Endothelial cell of umbilical vein (primary cell): ENCODE data around the gene ETV6. TPM values are rescaled to one million over a fixed set of nuclear protein-coding genes. Genes with fewer than 3 reads are reported as not detected.

ENCODE experiments used
- BruUV-seq: library from RNA; stranded (reverse); fragments of 400-500 nt; replicated peaks from 2 replicates; lab custom pipeline; 2021; lab: Mats Ljungman, UMichigan
- CTCF ChIA-PET: fragments of 300-600, 350-600 bp; sonication (Branson Sonifier 250); formaldehyde crosslinking; loops from one replicate; lab custom pipeline; 2021; ENCODE audit warnings: antibody characterized with exemption, inconsistent platforms; lab: Charles Lee
- POLR2A ChIA-PET: fragments of 300-600, 350-600 bp; sonication (Branson Sonifier 250); formaldehyde crosslinking; loops from one replicate; lab custom pipeline; 2021; ENCODE audit warnings: antibody characterized with exemption, inconsistent platforms; lab: Charles Lee
- DNase-seq: peaks from one replicate; pipeline ENCODE4 v3.0.0-alpha.2; 2011; ENCODE audit warnings: low read depth, low spot score
- FAIRE-seq: peaks from 2 replicates; lab custom pipeline; 2011; peaks lifted over from hg19 to GRCh38; lab: Jason Lieb, UNC
- H2AFZ ChIP-seq: 2 replicates; pipeline ENCODE4 v1.6.0; 2012; ENCODE audit warnings: low read depth, low read length, control low read depth, inconsistent platforms
- H3K27ac ChIP-seq: 2 replicates; pipeline ENCODE4 v1.5.1; 2011; ENCODE audit warnings: low read depth, mild to moderate bottlenecking, control low read depth, low read length, moderate library complexity; ENCODE audit not compliant: insufficient read depth
- H3K27me3 ChIP-seq, 2 experiments: 2 replicates each; pipeline versions ENCODE4 v1.6.0 to v1.6.1; 2011; ENCODE audit warnings: low read length in 2 of 2, mixed read lengths in 1 of 2; ENCODE audit not compliant: control insufficient read depth in 2 of 2, insufficient read depth in 2 of 2
- H3K36me3 ChIP-seq, 2 experiments: 2 replicates in 1 of 2; 3 replicates in 1 of 2; pipeline ENCODE4 v1.5.1; 2011; ENCODE audit warnings: low read length in 2 of 2, mild to moderate bottlenecking in 1 of 2, moderate library complexity in 1 of 2; ENCODE audit not compliant: control insufficient read depth in 2 of 2, insufficient read depth in 2 of 2; ENCODE audit errors: extremely low read depth in 1 of 2
- H3K4me1 ChIP-seq: 3 replicates; pipeline ENCODE4 v1.5.1; 2011; ENCODE audit warnings: mild to moderate bottlenecking, low read length; ENCODE audit not compliant: control insufficient read depth, insufficient read depth; ENCODE audit errors: extremely low read depth
- H3K4me2 ChIP-seq: 2 replicates; pipeline ENCODE4 v1.6.1; 2011; ENCODE audit warnings: low read length, control low read depth, mixed read lengths; ENCODE audit not compliant: insufficient read depth
- H3K4me3 ChIP-seq, 3 experiments: fragments of 200-600 bp in 1 of 3; sonication (generic), shearing (Covaris generic) in 1 of 3; replicated peaks in 1 of 3; 2 replicates each; pipeline ENCODE4 v1.5.1; 2011 to 2016; ENCODE audit warnings: control low read depth in 3 of 3, low read length in 3 of 3, mild to moderate bottlenecking in 2 of 3, inconsistent platforms in 1 of 3, low read depth in 1 of 3, moderate library complexity in 1 of 3; ENCODE audit not compliant: insufficient read depth in 1 of 3
- H3K79me2 ChIP-seq: 2 replicates; pipeline ENCODE4 v1.6.0; 2012; ENCODE audit warnings: low read length, inconsistent platforms; ENCODE audit not compliant: control insufficient read depth, insufficient read depth
- H3K9ac ChIP-seq: replicated peaks from 2 replicates; pipeline ENCODE3; 2011; ENCODE audit warnings: low read length, control low read depth; ENCODE audit not compliant: insufficient read depth; ENCODE audit errors: extremely low read depth
- H3K9me1 ChIP-seq: replicated peaks from 3 replicates; pipeline ENCODE4 v1.6.0; 2011; ENCODE audit warnings: mild to moderate bottlenecking, low read length; ENCODE audit not compliant: control insufficient read depth, insufficient read depth; ENCODE audit errors: extremely low read depth
- H3K9me3 ChIP-seq: replicated peaks from 2 replicates; pipeline ENCODE4 v1.5.1; 2012; ENCODE audit warnings: low read length, inconsistent platforms; ENCODE audit not compliant: control insufficient read depth, insufficient read depth
- H4K20me1 ChIP-seq: replicated peaks from 2 replicates; pipeline ENCODE3; 2011; ENCODE audit warnings: mild to moderate bottlenecking, low read length; ENCODE audit not compliant: control insufficient read depth, insufficient read depth; ENCODE audit errors: extremely low read depth
- CTCF ChIP-seq, 2 donors: IDR thresholded peaks; 1 replicate in 1 of 2; 2 replicates in 1 of 2; pipeline ENCODE4 v1.5.1; 2011; ENCODE audit warnings: low read length in 2 of 2, mild to moderate bottlenecking in 2 of 2, moderate library complexity in 2 of 2, control low read depth in 1 of 2, inconsistent platforms in 1 of 2, low read depth in 1 of 2; ENCODE audit not compliant: insufficient read depth in 1 of 2; ENCODE audit errors: extremely low read depth in 1 of 2
- EZH2 ChIP-seq: IDR thresholded peaks from 2 replicates; pipeline ENCODE4 v1.6.1; 2012; ENCODE audit warnings: borderline replicate concordance, low read depth, mild to moderate bottlenecking, moderate library complexity, low read length, inconsistent platforms; ENCODE audit not compliant: severe bottlenecking
- FOS ChIP-seq: IDR thresholded peaks from 2 replicates; pipeline ENCODE4 v1.6.1; 2011; ENCODE audit warnings: mild to moderate bottlenecking, low read length, moderate library complexity, borderline replicate concordance; ENCODE audit not compliant: insufficient read depth
- GATA2 ChIP-seq: IDR thresholded peaks from 2 replicates; pipeline ENCODE4 v1.7.0; 2011; ENCODE audit warnings: low read depth, mild to moderate bottlenecking, moderate library complexity, mixed read lengths, low read length; ENCODE audit not compliant: insufficient read length, insufficient read depth
- JUN ChIP-seq: IDR thresholded peaks from 2 replicates; pipeline ENCODE4 v1.6.1; 2011; ENCODE audit warnings: borderline replicate concordance, low read depth; ENCODE audit not compliant: insufficient read length, insufficient read depth
- MAX ChIP-seq: IDR thresholded peaks from 2 replicates; pipeline ENCODE4 v1.6.1; 2011; ENCODE audit not compliant: insufficient read depth, insufficient read length
- MYC ChIP-seq: IDR thresholded peaks from one replicate; pipeline ENCODE4 v1.6.1; 2011; ENCODE audit warnings: mild to moderate bottlenecking, low read depth, low read length
- POLR2A ChIP-seq: IDR thresholded peaks from 2 replicates; pipeline ENCODE4 v1.6.1; 2012; ENCODE audit warnings: low read depth, mild to moderate bottlenecking, control low read depth, low read length
- POLR2AphosphoS5 ChIP-seq: IDR thresholded peaks from 2 replicates; pipeline ENCODE4 v1.6.1; 2012; ENCODE audit warnings: low read depth, mild to moderate bottlenecking, control low read depth, low read length, moderate library complexity; ENCODE audit not compliant: insufficient read depth
- dilution Hi-C: fragments of 300-500 bp; cut with MboI; formaldehyde crosslinking; loops from one replicate; pipeline ENCODE4 v1.15.0; 2019; ENCODE audit warnings: low sequenced_read_pairs; ENCODE audit not compliant: extremely low pct_ligation_motif_present
- intact Hi-C: fragments of 100-400 bp; cut with micrococcal nuclease; formaldehyde crosslinking; loops from one replicate; pipeline ENCODE4 v1.10.0; 2022
- polyA plus RNA-seq, 4 experiments: library from polyadenylated mRNA; depleted of rRNA in 3 of 4; stranded (reverse) in 3 of 4; unstranded in 1 of 4; fragments of >200 nt; gene quantifications; 2 replicates each; pipeline versions ENCODE4 v1.2.1 to v1.2.3, GENCODE V29; 2011 to 2012; ENCODE audit warnings: missing spikeins in 1 of 4
- total RNA-seq: library from RNA; stranded (reverse); gene quantifications from 2 replicates; pipeline ENCODE4 v1.2.3, GENCODE V29; 2021

The ETV6 gene
- total and polyA plus RNA-seq, 2 donors (not counting 3 experiments of a cell fraction or from before 2014, with no cell fraction given): 15.9 to 57.1 TPM

- dilution Hi-C loops: no loop called here
- no peak overlapping the region for H3K4me3 ChIP-seq
- DNase-seq: no peak
- H3K27ac ChIP-seq: no peak overlapping the region
- BruUV-seq: no TSS peak
- H3K4me2 ChIP-seq: no peak overlapping the region
- H3K36me3 ChIP-seq: no peaks in the 10 kb centered on the region
- FAIRE-seq: no peak
- H2AFZ ChIP-seq: no peak overlapping the region
- TF ChIP-seq EZH2 (no peak), MAX (no peak)
- no peak overlapping the region for H3K9ac ChIP-seq
- H3K9me1 ChIP-seq: no peaks in the 10 kb centered on the region
- H3K9me3 ChIP-seq: no peaks in the 10 kb centered on the region
- no peaks in the 10 kb centered on the region for H3K4me1 ChIP-seq
- H4K20me1 ChIP-seq: no peaks in the 10 kb centered on the region
- intact Hi-C loops: no loop called here
- CTCF ChIA-PET: interaction anchor here (1.0 kb wide), 1 partner anchor 19 kb away, joined by 3 read pairs; no protein-coding TSS in a partner anchor
- POLR2A ChIA-PET: no interaction called here
- peaks cover 0 to 3% of the 10 kb centered on the region in 2 experiments for H3K27me3 ChIP-seq
- H3K79me2 ChIP-seq: no peaks in the 10 kb centered on the region
These were observed 49.3 kb upstream of the ETV6 start for GRCh38 chr12:11600199-11600598.

GRCh38 chr12:11601647-11602046 lies 47.8 kb upstream of the ETV6 start:
- CTCF ChIA-PET: no interaction called here
- H4K20me1 ChIP-seq: no peaks in the 10 kb centered on the region
- POLR2A ChIA-PET: no interaction called here
- H3K9ac ChIP-seq: no peak overlapping the region
- dilution Hi-C loops: no loop called here
- H3K4me2 ChIP-seq: no peak overlapping the region
- FAIRE-seq (no peak), DNase-seq (no peak)
- H3K4me1 ChIP-seq: no peaks in the 10 kb centered on the region
- TF ChIP-seq FOS (no peak), MAX (no peak), JUN (no peak), POLR2A (no peak), CTCF (IDR thresholded peaks at IDR 0.05; ENCODE audit: extremely low read depth in 1 of 2, insufficient read depth in 1 of 2, low read depth in 1 of 2, low read length in 2 of 2) (no peak), MYC (no peak), GATA2 (no peak), EZH2 (no peak), POLR2AphosphoS5 (no peak)
- H3K9me3 ChIP-seq: no peaks in the 10 kb centered on the region
- H3K4me3 ChIP-seq: no peak overlapping the region
- no peak overlapping the region for H2AFZ ChIP-seq
- intact Hi-C loops: no loop called here
- H3K9me1 ChIP-seq: no peaks in the 10 kb centered on the region
- no peak overlapping the region for H3K27ac ChIP-seq
- H3K79me2 ChIP-seq: no peaks in the 10 kb centered on the region
- no TSS peak for BruUV-seq
- H3K27me3 ChIP-seq: peaks cover 0 to 3% of the 10 kb centered on the region in 2 experiments
- no peaks in the 10 kb centered on the region for H3K36me3 ChIP-seq
